Bronchial epithelial cell (primary cell): ENCODE data around the gene SPATA13. TPM values are rescaled to one million over a fixed set of nuclear protein-coding genes. Genes with fewer than 3 reads are reported as not detected.
"Not testable (repeated sequence)": the region's sequence is repeated elsewhere in the genome, so short reads cannot be mapped to it uniquely, and the experiment has no call there.

Experiments
- DNase-seq: peaks from one replicate; pipeline ENCODE4 v3.0.0-alpha.2; 2010; ENCODE audit warnings: low read depth
- FAIRE-seq: peaks from 2 replicates; lab custom pipeline; 2011; peaks lifted over from hg19 to GRCh38; lab: Jason Lieb, UNC
- H3K27me3 ChIP-seq: 2 replicates; pipeline ENCODE4 v1.5.1; 2011; ENCODE audit warnings: low read length; ENCODE audit not compliant: control insufficient read depth, insufficient read depth
- H3K36me3 ChIP-seq: 2 replicates; pipeline ENCODE4 v1.5.1; 2011; ENCODE audit warnings: low read length; ENCODE audit not compliant: control insufficient read depth, insufficient read depth
- H3K4me3 ChIP-seq: 2 replicates; pipeline ENCODE4 v1.5.1; 2011; ENCODE audit warnings: mild to moderate bottlenecking, low read depth, low read length, control low read depth
- CTCF ChIP-seq: IDR thresholded peaks from 2 replicates; pipeline ENCODE4 v1.5.1; 2011; ENCODE audit warnings: mild to moderate bottlenecking, moderate library complexity, low read length, control low read depth, inconsistent platforms; ENCODE audit not compliant: insufficient read depth, severe bottlenecking
- total RNA-seq: library from RNA; depleted of rRNA; stranded (reverse); fragments of >200 nt; gene quantifications from 2 replicates; pipeline ENCODE4 v1.2.1, GENCODE V29; 2014

The SPATA13 gene
- total RNA-seq, 1 donor from 2014 or later: 2.1 TPM

GRCh38 chr13:24119626-24120508, 40.7 kb upstream of the SPATA13 start:
- TF ChIP-seq CTCF: no peak
- no peak for DNase-seq
- Histone ChIP-seq H3K4me3 (no peak overlapping the region), H3K27me3 (no peaks in the 10 kb centered on the region), H3K36me3 (no peaks in the 10 kb centered on the region)
- FAIRE-seq: no peak

GRCh38 chr13:24122045-24122444, 38.5 kb upstream of the SPATA13 start:
- not testable (repeated sequence) for H3K27me3 ChIP-seq, H3K4me3 ChIP-seq, FAIRE-seq, H3K36me3 ChIP-seq, DNase-seq

GRCh38 chr13:24122569-24122968, 38.0 kb upstream of the SPATA13 start:
- FAIRE-seq (no peak), DNase-seq (no peak)
- no peaks in the 10 kb centered on the region for H3K27me3 ChIP-seq
- H3K36me3 ChIP-seq: no peaks in the 10 kb centered on the region
- H3K4me3 ChIP-seq: no peak overlapping the region
- TF ChIP-seq CTCF: no peak

GRCh38 chr13:24123761-24124160, 36.8 kb upstream of the SPATA13 start:
- FAIRE-seq (no peak), DNase-seq (no peak)
- Histone ChIP-seq H3K27me3 (no peaks in the 10 kb centered on the region), H3K4me3 (no peak overlapping the region), H3K36me3 (no peaks in the 10 kb centered on the region)
- no peak for TF ChIP-seq CTCF

- H3K36me3 ChIP-seq: no peaks in the 10 kb centered on the region
- FAIRE-seq (no peak), DNase-seq (no peak)
- no peak for TF ChIP-seq CTCF
- H3K27me3 ChIP-seq: no peaks in the 10 kb centered on the region
- H3K4me3 ChIP-seq: no peak overlapping the region
Observed at GRCh38 chr13:24124789-24125476, 35.6 kb upstream of the SPATA13 start.

GRCh38 chr13:24127116-24127631, 33.3 kb upstream of the SPATA13 start:
- TF ChIP-seq CTCF: no peak
- DNase-seq (peak; percentile 15), FAIRE-seq (no peak)
- H3K4me3 ChIP-seq: no peak overlapping the region
- H3K27me3 ChIP-seq: no peaks in the 10 kb centered on the region
- H3K36me3 ChIP-seq: no peaks in the 10 kb centered on the region
